SIG-M5 treated with dmso at 0.1 percent for 504 hours (cell line): ENCODE results near the gene WSB2.
A peak's percentile ranks its signal among the peaks of the same experiment; 100 is the strongest.

ENCODE experiments used
- DNase-seq: peaks from one replicate; lab custom pipeline; 2025; ENCODE audit not compliant: unreplicated experiment; lab: John Stamatoyannopoulos, UW

The WSB2 gene

GRCh38 chr12:118061873-118062843 is 1.2 kb upstream of the WSB2 start:
- no peak for DNase-seq

GRCh38 chr12:118060301-118061010 is 523 bp downstream of the WSB2 start:
- DNase-seq = no peak

- no peak for DNase-seq
Observed at GRCh38 chr12:118059341-118060191, 1.4 kb downstream of the WSB2 start.

- DNase-seq = no peak
Observed at GRCh38 chr12:118058881-118059280, 2.1 kb downstream of the WSB2 start.

GRCh38 chr12:118058227-118058626 is 2.8 kb downstream of the WSB2 start:
- DNase-seq = no peak

- DNase-seq = no peak
Observed at GRCh38 chr12:118055865-118056773, 4.9 kb downstream of the WSB2 start.

- DNase-seq = peak; percentile 69
Observed at GRCh38 chr12:118055144-118055557, 5.8 kb downstream of the WSB2 start.

GRCh38 chr12:118053071-118053985 is 7.7 kb downstream of the WSB2 start:
- no peak for DNase-seq

GRCh38 chr12:118052324-118053070 is 8.5 kb downstream of the WSB2 start:
- peak; percentile 58 for DNase-seq

GRCh38 chr12:118050972-118051910 is 9.7 kb downstream of the WSB2 start:
- DNase-seq = no peak

GRCh38 chr12:118046430-118046829 is 14.5 kb downstream of the WSB2 start:
- no peak for DNase-seq

GRCh38 chr12:118044577-118044976 is 16.4 kb downstream of the WSB2 start:
- no peak for DNase-seq

- no peak for DNase-seq
Observed at GRCh38 chr12:118044075-118044474, 16.9 kb downstream of the WSB2 start.

- DNase-seq = no peak
Observed at GRCh38 chr12:118042091-118042490, 18.9 kb downstream of the WSB2 start.

GRCh38 chr12:118038137-118038536 is 22.8 kb downstream of the WSB2 start:
- no peak for DNase-seq

- DNase-seq = no peak
Observed at GRCh38 chr12:118036672-118037411, 24.1 kb downstream of the WSB2 start.
